Glomerular visceral epithelial cell (primary cell): Measurements from ENCODE around the gene NEB.
"Not testable (repeated sequence)": the region's sequence is repeated elsewhere in the genome, so short reads cannot be mapped to it uniquely, and the experiment has no call there.

ENCODE experiments used
- DNase-seq: peaks from one replicate; pipeline ENCODE4 v3.0.0-alpha.2; 2016; ENCODE audit errors: extremely low spot score

Gene NEB

DNA sequence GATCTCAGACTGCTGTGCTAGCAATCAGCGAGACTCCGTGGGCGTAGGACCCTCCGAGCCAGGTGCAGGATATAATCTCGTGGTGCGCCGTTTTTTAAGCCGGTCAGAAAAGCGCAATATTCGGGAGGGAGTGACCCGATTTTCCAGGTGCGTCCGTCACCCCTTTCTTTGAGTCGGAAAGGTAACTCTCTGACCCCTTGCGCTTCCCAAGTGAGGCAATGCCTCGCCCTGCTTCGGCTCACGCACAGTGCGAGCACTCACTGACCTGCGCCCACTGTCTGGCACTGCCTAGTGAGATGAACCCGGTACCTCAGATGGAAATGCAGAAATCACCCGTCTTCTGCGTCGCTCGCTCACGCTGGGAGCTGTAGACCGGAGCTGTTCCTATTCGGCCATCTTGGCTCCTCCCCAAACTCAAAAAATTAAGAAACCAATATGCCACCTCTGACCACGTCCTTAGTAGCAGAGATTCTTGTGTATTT is 29.8 kb downstream of the NEB start:
- DNase-seq, result not testable (repeated sequence)

DNA sequence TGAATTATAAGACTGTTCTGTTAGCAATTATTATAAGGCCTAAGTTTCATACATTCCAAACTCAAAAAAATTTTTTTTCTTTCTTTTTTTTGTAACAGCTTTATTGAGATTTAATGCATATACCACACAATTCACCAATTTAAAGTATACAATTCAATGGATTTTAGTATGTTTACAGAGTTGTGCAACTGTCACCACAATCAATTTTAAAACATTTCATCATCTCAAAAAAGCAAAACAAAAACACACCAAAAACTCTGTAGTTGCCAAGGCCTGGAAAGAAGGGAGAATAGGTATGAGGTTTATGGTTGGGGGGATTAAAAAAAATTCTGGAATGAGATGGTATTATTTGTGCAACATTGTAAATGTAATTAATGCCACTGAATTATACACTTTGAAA is 36.1 kb downstream of the NEB start:
- not testable (repeated sequence) for DNase-seq

DNA sequence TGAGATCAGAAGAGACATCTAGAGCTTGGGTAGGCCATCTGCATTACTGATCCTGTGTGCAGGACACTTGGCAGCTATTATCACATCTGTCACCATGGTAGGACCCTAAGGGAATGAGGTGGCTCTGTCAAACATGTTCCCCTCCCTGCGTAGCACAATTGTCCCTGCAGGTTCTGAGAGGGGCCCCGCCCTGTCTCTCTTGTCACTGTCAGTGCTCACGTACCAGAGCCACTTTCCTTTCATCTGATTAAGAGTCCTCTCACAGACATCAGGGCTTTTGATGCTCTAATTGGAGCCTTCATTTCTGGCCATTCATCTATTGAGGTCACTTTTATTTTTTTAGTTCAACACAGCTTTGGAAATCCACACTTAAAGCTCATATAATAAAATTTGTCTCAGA is 38.5 kb downstream of the NEB start:
- DNase-seq, result no peak

DNA sequence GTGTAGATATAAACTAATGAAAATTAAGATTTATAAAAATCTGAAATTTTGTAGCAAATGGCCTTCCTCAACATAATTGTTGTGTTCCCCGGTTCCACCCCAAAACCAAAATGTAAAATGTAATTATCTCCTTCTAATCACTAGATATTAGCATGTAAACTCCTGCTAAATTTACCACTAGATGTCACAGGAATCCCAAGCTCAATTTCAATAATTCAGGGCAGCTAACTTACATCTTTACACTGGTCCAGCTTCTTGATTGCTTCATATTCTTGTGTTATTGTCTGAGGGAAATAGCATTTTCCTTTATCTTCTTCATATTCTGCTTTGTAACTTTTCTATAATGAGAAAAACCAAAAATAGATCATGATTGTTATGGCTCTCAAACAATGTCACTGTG is 42.6 kb downstream of the NEB start:
- DNase-seq, result no peak

DNA sequence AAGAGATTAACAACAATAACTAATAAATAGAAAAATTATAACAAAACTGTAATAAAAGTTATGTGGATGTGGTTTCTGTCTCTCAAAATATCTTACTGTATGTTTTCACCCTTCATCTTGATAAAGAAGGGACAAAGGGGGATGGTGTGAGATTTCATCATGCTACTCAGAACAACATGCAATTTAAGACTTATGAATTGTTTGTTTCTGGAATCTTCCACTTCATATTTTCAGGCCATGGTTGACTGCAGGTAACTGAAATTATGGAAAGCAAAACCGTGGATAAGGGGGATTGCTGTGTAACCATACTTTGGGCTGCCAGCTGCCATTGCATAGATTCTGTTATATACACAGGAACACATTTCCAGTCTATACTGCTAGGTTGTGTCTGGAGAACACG is 45.6 kb downstream of the NEB start:
- no peak for DNase-seq

DNA sequence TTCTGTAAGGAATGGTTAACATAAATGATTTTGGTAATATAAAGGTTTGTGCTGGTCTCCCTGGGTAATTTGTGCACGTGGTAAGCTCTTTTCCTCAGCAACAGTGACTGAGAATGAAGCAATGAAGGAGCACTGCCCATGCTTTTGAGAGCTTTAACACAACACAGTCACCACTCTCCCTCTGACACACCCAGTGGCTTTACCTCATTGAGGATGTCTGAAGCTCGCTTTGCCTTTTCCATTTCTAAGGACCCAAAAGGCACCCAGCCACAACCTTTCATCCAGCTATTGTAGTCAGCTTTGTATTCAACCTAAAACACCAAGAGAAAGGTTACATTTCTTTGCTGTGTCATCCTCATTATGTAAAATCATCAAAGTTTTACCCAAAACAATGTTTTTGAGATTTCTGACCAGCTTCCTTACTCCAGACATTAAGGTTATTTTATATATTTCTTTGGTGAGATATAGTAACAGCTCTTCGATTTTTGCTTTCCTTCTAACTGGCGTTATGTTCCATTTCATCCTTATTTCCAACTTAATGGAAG is 51.7 kb downstream of the NEB start:
- DNase-seq, result no peak

DNA sequence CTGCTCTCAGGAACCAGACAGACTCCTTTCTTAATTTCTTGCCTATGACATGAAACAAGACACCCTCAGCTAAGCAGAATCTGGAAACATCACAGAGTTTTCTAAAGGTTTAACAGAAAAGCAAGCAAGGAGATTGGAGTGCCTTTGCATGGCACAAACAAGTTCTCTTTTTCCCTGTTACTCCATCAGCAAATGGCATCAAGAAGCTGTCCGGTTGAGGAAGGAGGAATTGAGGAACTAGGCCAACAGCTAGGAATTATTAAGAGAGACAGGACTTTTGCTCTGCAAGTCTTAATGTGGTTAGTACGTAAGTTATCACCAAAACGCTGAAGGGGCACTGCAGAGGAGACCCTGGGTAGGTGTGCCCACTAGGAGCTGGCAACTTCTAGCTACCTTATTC is 53.2 kb downstream of the NEB start:
- no peak for DNase-seq

DNA sequence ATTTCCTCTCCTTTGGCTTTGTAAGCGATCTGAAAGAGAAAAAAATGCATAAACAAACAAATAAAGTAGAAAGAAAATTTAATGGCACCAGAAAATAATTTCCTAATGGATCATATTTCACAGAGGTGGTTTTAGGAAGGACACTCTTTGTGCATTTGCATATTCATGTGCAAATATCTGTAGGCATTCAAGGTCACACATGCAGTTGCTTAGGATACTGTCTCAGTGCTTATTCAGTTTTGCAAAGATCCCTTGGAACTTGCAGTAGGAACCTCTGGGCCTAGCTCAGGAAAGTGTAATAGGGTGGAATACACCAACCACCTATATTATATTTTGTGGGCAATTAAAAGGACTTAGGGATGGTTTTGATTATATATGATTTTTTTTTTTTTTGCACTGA is 54.3 kb downstream of the NEB start:
- no peak for DNase-seq

DNA sequence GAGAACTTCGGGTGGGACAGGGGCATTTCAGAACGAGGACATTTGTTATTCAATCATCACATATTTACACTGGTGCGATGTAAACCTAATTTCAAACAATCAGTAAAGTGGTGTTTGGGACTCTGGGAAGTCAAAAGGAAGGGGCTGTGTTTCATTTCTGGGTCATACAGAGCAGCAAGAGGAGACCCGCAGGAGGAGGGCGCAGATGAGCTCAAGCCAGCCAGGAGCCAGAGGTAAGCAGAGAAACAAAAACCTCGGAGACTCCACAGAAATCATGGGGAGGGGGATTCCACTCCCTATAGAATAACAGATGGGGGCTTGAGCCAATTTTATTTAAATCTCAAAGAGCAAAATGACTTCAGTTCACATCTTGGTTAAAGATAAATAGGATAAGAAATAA is 55.4 kb downstream of the NEB start:
- no peak for DNase-seq

DNA sequence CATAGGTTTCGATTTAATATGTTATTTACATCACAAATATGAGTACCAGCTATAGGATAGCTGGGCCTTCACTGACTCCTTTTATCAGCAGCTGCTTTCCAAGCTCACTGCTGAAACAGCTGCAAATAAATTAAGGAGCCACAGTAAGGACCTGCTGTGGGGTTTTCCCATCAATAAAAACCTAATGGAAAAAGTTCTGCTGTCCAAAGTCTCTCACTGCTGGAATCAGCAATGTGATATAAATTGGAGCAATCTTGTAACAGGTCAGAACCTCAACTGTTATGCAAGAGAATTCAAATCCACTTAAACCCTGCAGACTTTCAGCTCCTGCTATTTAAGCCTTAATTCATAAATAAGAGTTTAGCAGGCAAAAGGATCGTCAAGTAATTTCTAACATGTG is 61.3 kb downstream of the NEB start:
- no peak for DNase-seq

DNA sequence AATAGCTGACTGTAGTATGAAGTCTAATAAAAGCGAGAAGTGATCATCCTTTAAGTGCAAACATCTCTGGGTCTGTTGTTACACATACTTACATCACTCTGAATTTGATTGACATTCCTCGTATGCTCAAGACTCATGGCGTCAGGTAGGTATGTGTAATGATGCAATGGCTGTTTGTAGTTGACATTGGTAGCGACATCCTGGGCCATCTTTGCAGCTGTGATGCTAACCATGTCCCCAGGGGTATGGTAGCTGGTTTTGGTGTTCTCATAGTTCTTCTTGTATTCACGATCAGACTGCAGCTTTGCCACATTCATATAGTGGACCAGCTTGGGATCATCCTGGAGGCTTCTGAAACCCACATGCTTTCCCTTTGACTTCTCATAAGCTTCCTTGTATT is 62.0 kb downstream of the NEB start:
- no peak for DNase-seq

DNA sequence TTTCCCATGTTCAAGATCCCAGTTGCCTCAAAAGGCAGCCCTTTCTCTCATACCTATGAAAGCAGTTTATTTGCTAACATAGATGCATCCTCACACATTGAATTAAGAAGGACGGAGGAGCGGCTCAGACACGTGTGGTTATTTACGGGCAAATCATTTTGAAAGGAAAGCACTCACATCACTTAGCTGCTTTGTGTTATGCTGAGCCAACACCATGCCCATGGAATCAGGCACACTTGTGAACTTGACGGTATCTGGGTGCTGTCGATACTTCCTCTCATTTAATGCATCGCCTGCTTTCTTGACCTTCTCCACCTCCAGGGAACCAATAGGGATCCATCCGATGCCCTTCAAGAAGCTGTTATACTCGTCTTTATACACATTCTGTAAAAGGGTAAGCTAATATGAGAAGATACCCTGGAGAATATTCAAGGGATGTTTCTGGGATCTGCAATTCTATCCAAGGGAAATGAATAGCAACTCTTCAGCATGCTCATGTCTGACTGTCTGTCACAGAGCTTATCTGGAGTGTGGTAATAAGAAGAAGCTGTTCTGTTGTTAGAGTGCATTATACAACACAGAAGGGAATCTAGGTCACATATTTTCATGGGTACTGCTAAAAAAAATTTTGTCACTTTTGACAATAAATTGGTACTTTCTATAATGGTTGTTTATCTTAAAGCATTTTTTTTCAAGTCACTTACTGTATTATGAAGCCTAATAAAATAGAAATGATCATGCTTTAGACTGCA is 63.3 kb downstream of the NEB start:
- no peak for DNase-seq

DNA sequence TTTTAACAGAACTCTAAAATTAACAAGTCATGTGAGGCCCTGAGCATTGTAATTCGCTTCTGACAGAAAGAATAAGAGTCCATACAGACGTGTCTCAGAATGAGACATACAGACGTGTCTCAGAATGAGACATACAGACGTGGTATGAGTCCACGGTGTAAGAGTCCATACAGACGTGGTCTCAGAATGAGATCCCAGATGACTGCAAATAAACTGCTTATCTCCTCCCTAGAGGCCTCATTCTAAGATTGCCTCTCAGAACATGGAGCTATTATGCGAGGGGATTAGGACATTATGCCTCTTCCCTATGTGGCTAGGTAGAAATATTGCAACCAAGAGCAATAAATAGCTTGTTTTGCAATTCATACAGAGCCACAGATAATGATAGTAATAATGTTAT is 63.9 kb downstream of the NEB start:
- DNase-seq, result no peak

DNA sequence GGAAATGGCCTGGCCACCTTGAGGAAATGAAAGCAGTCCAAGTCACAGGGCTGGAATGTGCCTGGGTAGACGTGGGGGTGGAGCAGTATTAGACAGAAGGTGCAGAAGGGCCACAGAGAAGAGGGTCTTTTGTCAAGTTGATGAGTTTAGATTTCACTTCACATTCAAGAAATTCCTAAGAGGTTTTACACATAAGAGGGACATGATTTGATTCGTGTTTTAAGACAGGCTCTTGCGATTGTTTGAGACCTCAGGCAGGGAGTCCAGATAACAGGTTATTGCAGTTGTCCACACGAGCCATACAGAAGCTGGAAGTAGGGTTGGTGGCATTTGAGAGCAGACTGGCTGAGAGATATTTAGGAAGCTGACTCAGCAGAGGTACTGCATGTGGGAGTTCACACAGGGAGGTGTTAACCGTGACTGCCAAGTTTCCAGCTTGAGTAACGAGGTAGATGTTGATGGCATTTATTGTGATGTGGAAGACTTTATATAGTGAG is 64.6 kb downstream of the NEB start:
- DNase-seq, result no peak

DNA sequence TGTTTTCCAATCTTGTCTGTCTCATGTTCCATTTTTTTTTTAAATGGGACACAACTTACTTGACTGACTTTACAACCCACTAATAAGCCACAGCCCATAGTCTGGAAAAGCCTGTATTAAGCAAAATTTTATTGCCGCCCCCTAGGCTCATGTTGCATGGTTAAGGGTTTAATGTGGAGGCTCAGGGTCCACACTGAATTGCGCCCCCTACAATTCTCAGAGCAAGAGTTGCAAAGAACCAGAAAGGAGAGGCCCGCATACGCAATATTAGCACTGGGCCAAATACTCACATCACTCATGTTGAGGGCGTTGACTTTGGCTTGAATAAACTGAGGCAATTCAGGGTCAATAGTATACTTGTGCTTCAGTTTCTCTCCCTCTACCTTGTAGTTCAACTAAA is 65.5 kb downstream of the NEB start:
- no peak for DNase-seq

DNA sequence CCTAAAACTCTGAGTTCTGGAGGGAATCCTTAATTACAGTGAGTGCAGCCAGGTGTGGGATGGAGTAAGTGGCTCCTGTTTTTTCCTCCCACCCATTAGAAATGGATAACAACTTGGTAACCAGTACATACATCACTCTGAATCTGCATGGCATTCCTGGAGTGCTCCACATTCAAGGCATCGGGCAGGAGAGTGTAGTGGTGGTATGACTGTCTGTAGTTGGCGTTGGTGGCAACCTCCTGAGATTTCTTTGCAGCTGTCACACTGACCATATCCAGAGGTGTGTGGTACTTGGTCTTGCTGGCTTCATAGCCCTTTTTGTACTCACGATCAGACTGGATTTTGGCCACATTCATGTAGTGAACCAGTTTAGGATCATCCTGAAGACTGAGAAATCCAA is 68.3 kb downstream of the NEB start:
- no peak for DNase-seq

DNA sequence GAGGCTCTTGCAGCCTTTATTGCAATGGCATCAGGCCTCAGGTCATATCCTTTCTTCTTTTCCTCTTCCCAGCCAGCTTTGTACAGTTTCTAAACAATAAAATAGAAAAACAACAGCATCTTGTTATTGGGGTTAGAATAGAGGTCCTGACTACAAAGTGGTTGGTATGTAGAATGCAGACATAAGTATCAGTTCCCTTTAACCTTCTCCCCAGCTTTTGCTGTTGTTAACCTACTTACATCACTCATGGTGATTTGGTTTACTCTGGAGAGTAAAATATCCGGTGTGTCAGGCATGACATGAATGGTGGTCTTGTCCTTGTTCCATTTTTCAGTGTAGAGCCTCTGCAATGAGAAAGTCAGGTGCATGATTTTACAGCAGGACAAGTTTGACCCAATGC is 69.8 kb downstream of the NEB start:
- no peak for DNase-seq

DNA sequence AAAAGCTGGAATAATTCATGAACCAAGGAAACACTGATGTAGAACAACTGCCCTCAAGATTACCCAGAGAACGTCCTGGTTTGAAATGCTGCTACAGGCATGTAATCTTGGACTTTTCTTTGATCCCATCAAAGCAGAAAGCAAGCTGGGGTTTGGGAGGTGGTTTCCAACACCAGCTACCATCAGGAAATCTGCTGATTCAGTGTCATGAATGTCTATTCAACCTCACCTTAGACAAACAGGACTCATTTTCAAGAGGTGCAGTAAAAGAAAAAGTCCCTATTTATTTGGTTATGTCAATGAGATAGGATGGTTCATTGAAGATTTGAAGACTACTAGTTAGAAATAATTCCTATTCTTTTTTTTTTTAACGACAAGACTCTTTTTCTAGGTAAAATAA is 72.7 kb downstream of the NEB start:
- no peak for DNase-seq

DNA sequence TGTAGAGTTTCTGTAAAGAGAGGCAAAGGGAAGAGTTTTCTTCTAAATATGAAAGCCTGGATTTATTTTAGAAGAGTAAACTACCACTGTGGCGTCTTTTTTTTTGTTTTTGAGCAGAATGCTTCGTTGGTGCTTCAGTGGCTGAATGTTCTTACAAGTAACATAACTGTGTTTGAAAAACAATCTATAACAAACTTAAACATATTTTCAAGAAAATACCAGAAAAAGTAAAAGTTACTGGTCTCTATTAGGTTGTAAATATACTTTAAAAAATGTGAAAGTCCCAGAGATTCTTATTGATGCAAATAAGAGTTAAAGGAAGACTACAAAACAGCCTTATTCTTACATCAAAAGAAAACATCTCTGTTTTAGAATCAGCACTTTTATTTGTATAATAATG is 76.2 kb downstream of the NEB start:
- DNase-seq, result no peak

DNA sequence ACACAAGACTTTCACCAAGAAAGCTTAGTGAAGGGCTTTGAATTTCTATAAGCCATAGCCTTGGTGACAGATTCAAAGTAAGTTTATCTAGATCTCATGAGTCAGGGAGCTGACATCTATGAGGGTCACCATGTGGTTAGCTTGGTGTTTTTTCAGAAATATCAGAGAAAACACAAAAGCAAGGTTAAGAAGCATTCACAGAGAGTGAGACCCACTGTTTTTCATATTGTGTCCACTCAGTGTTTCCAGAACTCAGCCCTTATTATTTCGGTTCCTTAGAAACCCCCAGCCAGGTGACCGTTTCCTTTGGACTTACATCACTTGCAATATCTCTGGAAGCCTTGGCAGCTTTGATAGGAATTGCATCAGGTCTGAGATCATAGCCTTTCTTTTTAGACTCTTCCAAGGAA is 76.6 kb downstream of the NEB start:
- no peak for DNase-seq

DNA sequence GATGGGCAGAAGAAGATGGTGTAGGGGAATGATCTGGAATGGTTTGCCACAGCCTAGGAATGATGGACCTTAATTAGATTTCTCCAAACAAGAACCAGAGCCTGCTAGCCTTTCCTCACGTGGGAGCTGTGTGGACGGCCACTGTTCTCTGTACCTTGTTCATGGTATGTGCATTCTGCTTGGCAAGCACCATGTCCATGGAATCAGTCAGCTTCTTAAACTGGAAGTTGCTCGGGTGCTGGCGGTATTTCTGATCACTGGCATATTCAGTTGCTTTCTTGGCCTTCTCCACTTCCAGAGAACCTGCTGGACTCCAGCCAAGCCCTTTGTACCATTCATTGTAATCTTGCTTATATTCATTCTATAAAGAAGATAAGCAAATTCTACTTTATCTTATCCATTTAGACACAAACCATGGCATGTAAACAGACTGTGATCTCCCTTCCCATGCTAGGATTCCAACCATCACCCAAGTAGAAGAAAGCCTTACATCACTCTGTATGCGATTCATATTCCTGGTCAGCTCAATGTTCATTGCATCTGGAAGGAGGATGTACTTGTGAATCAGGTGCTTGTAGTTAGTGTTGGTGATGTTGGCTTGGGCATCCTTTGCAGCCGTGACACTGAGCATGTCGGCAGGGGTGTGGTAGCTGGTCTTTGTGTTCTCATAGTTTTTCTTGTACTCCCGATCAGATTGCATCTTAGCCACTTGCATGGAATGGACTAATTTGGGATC is 78.4 kb downstream of the NEB start:
- DNase-seq, result no peak

DNA sequence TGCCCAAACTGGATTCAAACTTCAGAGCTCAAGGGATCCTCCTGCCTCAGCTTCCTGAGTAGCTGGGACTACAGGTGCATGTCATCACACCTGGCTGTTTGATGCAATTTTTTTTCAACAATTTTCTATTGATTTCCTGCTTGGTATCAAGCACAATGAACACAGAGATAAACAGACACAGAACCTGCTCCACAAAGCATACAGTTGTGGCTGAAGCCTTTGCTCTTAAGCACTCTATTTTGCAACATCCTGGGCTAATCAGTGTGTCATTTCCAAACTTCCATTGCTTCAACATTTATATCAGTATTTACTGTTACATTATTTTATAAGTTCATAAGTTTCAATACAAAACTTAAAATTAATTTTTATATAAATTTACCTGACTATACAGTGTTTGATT is 79.4 kb downstream of the NEB start:
- no peak for DNase-seq

DNA sequence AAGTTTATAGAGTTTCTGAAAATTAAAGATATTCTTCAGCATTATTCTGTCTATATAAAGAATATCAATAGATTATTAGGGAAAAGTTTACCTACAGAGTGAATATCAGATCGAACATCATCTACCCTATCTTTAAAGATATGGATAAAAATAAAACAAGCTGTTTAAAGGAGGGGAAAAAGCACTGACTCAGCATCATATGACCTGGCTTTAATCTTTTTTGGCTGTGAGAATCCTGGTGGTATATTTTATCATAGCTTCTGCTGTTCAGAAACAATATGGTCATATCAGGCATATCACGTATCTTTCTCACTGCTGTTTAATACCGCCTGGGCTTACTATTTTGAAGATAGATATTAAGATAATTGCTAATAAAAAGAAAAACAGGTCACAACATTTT is 80.2 kb downstream of the NEB start:
- no peak for DNase-seq
